NCI-H1105 treated with DMSO at 0.1 percent for 48 hours (cell line): Measurements from ENCODE around the gene CST3.
"Not testable (repeated sequence)": the region's sequence is repeated elsewhere in the genome, so short reads cannot be mapped to it uniquely, and the experiment has no call there.

ENCODE experiments used
- DNase-seq: peaks from one replicate; lab custom pipeline; 2025; lab: John Stamatoyannopoulos, UW

Gene CST3

DNA sequence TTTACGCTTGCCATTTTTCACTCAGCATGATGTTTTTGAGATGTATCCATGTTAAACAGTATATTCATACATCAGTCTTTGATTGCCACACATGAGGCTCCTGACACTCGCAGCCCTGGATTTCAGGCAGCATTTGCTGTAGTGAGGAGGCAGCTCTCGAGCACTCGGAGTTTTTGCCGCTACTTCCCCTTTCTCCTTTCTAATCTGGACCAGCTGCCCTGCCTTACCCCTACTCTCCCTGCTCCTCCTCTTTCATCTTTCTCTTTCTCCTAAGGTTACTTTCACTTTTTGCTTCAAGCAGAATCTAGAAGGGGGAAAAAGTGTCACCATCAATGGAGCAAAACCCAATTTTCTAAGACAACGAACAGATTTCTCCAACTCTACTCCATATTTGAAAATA, 5.9 kb upstream of the CST3 start:
- no peak for DNase-seq

DNA sequence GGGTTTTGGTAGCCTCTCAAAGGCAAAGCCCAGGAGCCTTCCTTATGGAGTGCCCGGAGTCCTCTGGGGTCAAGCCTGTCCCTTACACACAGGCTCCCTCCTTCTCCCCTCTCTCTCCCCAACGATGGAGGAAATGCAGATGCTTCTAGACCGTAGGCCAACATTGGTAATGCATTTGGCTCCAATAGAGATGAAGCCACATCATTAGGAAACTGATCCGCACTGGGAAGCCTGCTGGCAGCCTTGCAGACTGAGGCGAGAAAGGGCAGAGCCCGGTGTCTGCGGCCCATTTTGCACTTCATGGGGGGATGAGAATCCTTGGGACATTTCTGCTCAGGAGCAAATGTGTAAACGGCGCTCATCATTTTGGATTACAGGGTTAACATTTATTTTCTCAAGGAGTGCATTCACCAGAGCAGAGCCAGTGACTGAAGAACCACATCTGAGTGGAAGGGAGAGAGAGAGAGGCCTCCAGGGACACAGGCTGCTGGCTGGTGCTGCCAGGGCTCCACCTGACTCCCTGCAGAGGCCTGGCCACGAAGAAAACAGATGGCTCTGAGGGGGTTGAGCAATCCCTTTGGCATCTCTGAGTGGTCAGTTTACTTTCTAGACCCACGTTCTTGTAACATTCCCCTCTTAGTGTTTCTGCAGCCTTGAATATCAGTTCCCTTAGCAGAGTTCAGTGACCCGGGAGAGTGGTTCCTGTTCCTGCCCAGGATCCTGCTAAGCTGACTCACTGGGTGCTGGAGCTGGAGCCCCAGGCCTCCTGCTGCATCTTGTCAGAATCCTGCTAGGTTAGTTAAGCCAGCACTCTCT, 4.4 kb upstream of the CST3 start:
- no peak for DNase-seq

DNA sequence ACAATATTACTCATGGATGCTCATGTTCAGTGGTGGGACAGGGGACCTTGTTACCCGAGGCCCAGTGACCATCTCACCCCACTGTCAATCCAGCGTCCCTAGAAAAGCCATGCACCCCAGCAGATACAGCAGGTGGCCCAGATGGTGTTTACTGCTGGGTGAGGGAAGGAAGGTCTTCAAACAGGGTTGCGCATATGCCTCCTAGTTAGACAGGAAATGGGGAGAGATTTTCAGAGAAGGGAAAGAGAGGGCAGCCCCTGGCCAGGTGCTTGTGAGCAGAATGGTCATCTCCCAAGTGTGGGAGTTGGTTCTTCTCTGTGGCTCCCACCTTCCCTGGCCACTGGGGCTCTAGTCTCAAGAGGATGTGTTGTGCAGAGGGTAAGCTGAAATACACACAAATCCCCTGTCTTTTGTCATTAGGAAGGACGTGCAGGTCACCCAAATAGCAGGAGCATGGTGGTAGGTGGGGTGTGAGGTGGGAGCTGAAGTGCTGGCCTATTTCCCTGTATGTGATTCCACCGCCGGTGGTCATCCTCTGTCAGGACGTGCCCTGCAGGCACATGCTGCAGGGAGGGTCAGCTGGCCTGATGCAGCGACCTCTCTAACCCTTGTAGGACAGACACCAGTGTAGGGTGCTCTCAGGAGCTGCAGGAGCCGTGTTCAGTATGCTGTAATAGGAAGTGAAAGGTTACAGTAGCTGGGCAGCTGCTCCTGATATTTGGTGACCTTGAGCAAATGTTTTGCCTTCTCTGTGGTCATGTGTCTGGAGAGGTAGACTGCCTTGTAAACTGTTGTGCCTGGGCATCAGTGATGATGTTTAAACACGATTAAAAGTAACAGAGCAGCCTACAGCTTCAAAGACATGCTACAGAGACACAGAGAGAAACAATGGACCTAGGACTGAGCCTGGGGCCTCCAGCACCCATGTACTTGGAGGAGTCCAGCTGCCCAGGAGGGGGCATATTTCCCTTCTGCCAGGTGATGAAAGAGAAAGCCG, 3.2 kb upstream of the CST3 start:
- no peak for DNase-seq

DNA sequence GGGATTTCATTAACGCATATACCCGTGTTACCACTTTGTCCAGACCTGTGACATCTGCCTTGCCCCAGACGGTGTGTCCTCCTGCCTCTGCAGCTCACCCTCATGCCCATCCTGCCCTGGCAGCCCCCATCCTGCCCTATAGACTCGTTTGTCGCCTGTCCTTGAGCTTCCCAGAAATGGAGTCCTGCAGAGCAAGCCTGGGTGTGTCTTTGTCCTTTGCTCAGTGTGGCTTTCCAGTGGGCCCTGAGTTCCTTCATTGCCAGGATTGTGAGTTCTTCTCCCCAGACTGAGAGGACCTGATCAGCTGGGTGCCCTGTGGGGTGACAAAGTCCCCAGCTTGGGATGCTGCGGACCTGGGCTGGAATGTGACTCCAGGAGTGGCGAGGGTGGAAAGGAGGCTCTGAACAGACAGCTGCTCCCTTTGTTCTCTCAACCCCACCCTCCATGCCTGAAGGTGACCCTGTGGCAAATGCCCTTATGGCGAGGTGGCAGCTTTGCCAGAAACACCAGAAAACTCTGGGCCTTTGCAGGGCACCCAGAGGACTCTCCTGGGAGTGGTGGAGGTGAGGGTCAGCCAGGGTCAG, 2.4 kb upstream of the CST3 start:
- no peak for DNase-seq

DNA sequence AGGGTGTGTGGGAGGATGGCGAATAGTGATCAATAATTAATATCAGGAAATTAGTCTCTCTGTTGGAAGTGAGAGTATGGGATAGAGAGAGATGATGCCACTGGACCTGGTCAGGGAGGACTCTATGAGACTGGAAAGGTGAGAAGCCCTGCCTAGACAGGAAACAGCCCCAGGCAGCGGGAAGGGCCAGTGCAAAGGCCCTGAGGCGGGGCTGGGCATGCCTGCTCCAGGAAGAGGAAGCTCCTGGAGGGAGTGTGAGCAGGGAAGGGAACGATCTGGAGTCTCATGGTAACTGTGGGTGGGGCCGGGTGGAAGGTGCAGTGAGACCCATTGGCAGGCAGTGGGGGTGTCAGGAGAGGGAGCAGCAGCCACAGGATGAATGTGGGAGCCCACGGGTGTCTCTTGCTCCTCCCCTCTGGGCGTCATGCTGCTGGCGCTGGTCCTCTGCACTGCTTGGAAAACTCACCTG, 1.8 kb upstream of the CST3 start:
- DNase-seq, result no peak

GRCh38 chr20:23638309-23638708, 554 bp upstream of the CST3 start:
- DNase-seq, result no peak

- DNase-seq, result no peak
These were observed 860 bp downstream of the CST3 start for GRCh38 chr20:23636908-23637281.

DNA sequence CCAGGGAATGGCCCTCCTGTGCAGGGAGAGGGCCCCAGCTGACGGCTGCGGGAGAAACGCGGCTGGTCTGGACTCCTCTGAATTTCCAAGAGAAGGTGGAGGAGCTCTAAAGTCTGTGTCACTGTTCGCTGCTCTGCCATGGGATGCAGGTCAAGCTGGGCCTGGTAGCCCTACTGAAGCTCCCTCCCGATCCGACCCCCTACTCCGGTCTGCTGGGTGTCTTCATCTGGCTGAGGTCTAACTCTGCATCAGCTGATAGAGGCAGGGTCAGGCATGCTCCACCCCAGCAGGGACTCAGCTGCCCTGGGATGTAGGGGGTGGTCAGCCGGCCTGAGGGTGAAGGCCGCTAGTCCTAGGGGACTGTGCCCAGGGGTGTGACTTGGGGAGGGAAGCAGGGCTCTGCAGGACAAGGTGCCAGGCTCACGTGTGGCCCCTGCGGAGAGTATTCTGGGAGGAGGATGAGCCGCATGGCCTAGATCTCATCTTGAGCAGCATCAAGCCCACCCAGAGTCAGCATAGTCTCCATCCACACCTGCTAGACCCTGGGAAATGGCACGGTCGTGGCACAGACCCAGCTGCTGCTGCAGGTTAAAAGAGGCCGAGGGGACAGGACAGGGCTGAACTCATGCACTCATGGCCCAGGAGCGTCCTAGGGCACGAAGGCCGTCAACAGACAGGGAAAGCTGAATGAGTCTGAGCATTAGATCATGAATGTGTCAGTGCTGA, 1.4 kb downstream of the CST3 start:
- DNase-seq, result no peak

GRCh38 chr20:23635768-23636090, 2.0 kb downstream of the CST3 start:
- not testable (repeated sequence) for DNase-seq

- DNase-seq, result no peak
These were observed 2.6 kb downstream of the CST3 start for GRCh38 chr20:23634985-23635767.

GRCh38 chr20:23634044-23634801, 3.5 kb downstream of the CST3 start:
- DNase-seq, result no peak

- no peak for DNase-seq
These were observed 4.8 kb downstream of the CST3 start for GRCh38 chr20:23632711-23633573.

DNA sequence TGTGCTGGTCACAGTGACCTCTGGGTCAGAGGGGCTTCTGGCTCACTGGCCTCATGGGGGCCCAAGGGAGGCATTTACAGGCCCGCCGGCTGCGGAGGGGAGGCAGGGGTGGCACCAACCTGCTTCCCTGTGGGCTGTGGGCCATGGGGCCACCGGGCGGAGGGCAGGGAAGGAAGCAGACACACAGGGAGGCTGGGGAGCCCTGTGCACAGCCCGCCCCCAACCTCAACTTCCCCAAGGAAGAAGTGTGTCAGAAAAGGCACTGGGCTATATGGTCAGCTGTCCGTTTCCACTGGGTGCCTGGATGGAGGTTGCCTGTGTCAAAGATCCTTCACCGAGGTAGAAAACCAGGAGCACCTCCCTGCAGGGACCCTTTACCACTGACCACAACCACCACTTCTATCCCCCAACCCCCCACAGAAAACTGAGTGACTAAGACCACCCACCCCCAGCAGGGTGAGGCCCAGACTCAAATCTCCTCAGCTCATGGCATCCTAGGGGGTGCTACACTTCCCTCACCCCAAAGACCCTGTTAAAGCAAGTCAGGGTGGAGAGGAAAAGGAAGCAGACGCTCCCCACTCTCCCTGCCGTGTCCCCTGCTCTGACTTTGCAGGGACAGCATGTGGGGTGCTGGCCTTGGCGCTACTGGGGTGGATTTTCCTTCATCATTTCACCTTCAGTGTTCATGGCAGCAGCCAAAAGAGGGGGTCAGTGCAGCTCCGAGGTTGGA, 5.6 kb downstream of the CST3 start:
- DNase-seq, result no peak

DNA sequence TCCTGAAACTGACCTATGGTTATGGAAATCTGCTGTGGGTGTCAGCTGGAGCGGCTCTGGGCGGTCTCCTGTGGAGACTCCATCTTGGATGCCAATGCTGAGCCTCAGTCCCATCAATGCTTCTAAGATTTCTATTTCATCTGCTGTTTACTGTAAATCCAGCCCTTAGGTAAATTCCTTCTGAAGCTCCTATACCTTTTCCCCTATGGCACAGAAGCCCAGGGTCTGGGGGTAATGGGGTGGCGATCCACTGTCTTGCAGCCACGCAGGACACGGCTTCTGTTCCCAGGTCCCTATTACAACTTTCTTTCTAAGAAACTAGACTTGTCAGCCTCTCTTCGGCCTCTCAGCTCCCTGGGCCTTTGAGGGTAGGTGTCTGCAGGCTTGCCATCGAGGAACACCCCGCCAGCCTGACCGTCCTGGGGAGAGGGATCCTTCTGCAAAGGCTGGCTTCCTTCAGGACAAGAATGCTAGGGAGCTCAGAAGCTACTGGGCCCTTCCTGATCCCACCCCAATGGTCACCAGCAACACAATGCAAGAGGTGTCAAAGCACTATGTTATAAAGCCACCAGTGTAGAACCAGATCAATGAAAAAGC, 6.4 kb downstream of the CST3 start:
- DNase-seq, result no peak

- no peak for DNase-seq
These were observed 7.3 kb downstream of the CST3 start for GRCh38 chr20:23630392-23630849.

DNA sequence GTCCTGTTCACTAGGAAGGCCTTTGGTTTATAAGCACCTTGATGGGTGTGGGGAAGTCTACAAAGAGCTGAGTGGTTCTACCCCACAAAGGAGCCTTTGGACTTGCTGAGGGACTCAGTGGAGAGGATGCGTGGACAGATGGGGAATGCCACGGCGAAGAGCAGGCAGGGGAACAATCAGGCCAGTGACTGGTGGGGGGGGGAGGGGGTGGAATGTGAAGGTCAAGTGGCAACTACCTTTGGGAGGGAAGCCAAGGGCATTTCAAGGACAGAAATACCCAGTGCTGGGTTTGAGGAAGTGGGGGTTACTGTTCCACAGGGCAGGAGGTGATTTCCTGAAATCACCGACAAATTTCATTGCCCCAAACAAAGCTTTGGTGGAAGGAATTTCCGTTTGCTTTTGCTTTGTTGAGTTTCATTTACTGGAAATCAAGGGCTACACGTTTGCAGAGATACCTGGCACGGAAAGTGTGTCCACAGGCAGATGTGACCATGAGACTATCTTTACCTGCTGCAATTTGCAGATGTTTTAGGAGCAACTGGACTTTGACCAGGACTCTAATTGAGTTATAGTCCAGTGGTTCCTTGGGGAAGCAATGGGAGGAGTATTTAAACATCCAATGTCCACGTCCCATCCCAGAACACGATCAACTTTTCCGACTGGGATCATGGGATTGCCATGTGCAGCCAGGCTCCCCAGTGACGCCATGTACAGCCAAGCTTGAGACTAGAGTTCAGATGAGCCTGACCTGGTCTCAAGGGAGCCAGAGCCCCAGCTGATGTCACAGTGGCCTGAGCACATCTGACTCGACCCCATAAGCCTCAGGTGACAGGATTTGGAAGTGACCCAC, 8.0 kb downstream of the CST3 start:
- DNase-seq, result no peak

GRCh38 chr20:23629017-23629541, 8.7 kb downstream of the CST3 start:
- DNase-seq, result no peak
